ENCODE data around the gene HERC2. TPM values are rescaled to one million over a fixed set of nuclear protein-coding genes. Genes with fewer than 3 reads are reported as not detected.
"Not testable (repeated sequence)": the region's sequence is repeated elsewhere in the genome, so short reads cannot be mapped to it uniquely, and the experiment has no call there.

HERC2 gene
- total RNA-seq, 2 experiments from 2014 or later: 36.0 to 36.5 TPM

DNA sequence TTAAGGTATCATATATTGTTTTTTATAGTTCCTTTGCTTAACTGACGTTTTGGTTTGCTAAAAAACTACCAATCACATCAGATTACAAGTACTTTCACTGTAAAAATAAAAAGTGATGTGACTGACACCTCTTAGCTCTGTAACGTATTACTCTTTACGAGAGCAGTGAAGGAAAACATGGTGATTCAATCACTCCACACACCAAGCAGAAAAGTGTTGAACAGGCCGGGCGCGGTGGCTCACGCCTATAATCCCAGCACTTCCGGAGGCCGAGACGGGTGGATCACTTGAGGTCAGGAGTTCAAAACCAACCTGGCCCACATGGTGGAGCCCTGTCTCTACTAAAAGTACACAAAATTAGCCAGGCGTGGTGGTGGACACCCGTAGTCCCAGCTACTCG lies 3.9 kb downstream of the HERC2 start:
- H3K4me1 ChIP-seq (ENCODE audit: insufficient read depth, low read length); H3K36me3 ChIP-seq (ENCODE audit: insufficient read depth, low read length); H3K9me3 ChIP-seq (ENCODE audit: control insufficient read depth in 1 of 2, insufficient read depth in 1 of 2, low read length in 2 of 2); intact Hi-C loops (cut with DNase I, micrococcal nuclease); H3K27ac Mint-ChIP-seq; ATAC-seq (ENCODE audit: poor library complexity); H3K27me3 Mint-ChIP-seq; H3K4me3 Mint-ChIP-seq; CTCF ChIA-PET; H3K9me3 Mint-ChIP-seq; DNase-seq; H3K4me1 Mint-ChIP-seq (ENCODE audit: low read depth); H3K4me3 ChIP-seq (ENCODE audit: low read length); H3K27ac ChIP-seq (ENCODE audit: low read depth in 1 of 2, low read length in 2 of 2); POLR2A ChIA-PET; H3K27me3 ChIP-seq (ENCODE audit: control insufficient read depth in 1 of 2, insufficient read depth in 2 of 2, low read length in 2 of 2): not testable (repeated sequence)
- peaks cover 47% of the 10 kb centered on the region for H3K36me3 Mint-ChIP-seq (ENCODE audit: low read depth)

DNA sequence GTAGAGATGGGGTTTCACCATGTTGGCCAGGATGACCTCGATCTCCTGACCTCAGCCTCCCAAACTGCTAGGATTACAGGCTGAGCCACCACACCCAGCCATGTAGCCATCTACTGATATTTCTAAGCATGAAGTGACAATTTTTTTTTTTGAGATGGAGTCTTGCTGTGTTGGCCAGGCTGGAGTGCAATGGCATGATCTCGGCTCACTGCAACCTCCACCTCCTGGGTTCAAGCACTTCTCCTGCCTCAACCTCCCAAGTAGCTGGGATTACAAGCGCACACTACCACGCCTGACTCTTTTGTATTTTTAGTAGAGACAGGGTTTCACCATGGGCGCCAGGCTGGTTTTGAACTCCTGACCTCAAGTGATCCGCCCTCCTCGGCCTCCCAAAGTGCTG lies 5.0 kb downstream of the HERC2 start:
- not testable (repeated sequence) for H3K9me3 Mint-ChIP-seq

DNA sequence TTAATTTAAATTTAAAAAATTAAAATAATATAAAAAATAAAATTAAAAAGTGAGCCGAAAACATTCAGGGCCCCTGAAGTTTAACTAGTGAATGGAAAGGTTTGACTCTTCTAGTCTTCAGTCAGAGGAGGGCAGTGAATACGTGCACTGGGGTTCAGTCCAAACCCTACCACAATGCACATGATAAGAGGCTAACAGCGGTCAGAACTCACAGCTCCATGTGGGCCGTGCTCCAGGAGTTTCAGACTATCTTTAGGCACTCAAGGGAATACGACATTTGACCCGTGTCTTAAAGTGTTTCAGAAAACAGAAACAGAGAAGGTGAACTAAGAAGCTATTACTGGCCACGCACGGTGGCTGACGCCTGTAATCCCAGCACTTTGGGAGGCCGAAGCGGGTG lies 11.5 kb downstream of the HERC2 start:
- H3K9me3 Mint-ChIP-seq; H3K4me3 ChIP-seq (ENCODE audit: low read length); H3K27ac Mint-ChIP-seq: not testable (repeated sequence)

More for the DNA sequence above, 5.0 kb downstream of the HERC2 start:
- POLR2A ChIA-PET; ATAC-seq (ENCODE audit: poor library complexity); H3K9me3 ChIP-seq (ENCODE audit: control insufficient read depth in 1 of 2, insufficient read depth in 1 of 2, low read length in 2 of 2); CTCF ChIA-PET; intact Hi-C loops (cut with DNase I, micrococcal nuclease); H3K4me1 ChIP-seq (ENCODE audit: insufficient read depth, low read length); H3K27me3 ChIP-seq (ENCODE audit: control insufficient read depth in 1 of 2, insufficient read depth in 2 of 2, low read length in 2 of 2); H3K27me3 Mint-ChIP-seq; DNase-seq; H3K36me3 ChIP-seq (ENCODE audit: insufficient read depth, low read length); H3K4me3 Mint-ChIP-seq; H3K4me3 ChIP-seq (ENCODE audit: low read length); H3K27ac Mint-ChIP-seq; H3K4me1 Mint-ChIP-seq (ENCODE audit: low read depth); H3K27ac ChIP-seq (ENCODE audit: low read depth in 1 of 2, low read length in 2 of 2): not testable (repeated sequence)
- peaks cover 47% of the 10 kb centered on the region for H3K36me3 Mint-ChIP-seq (ENCODE audit: low read depth)

DNA sequence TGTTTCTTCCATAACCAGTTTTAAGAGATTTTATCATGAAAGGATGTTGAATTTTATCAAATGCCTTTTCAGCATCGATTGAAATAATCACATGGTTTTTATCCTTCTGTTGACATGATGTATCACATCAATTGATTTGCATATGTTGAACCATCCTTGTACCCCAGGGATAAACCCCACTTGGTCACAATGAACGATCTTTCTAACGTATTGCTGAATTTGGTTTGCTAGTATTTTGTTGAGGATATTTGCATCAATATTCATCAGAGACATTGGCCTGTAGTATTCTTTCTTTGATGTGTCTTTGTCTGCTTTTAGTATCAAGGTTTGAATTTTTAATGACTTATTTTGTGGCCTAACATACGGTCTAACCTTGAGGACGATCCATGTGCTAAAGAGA lies 13.3 kb downstream of the HERC2 start:
- H3K9me3 ChIP-seq (ENCODE audit: control insufficient read depth in 1 of 2, insufficient read depth in 1 of 2, low read length in 2 of 2); H3K4me3 ChIP-seq (ENCODE audit: low read length); H3K27me3 Mint-ChIP-seq; H3K27me3 ChIP-seq (ENCODE audit: control insufficient read depth in 1 of 2, insufficient read depth in 2 of 2, low read length in 2 of 2); POLR2A ChIA-PET; intact Hi-C loops (cut with DNase I, micrococcal nuclease); H3K4me3 Mint-ChIP-seq; H3K27ac ChIP-seq (ENCODE audit: low read depth in 1 of 2, low read length in 2 of 2); H3K27ac Mint-ChIP-seq; CTCF ChIA-PET; H3K4me1 Mint-ChIP-seq (ENCODE audit: low read depth); ATAC-seq (ENCODE audit: poor library complexity); H3K36me3 ChIP-seq (ENCODE audit: insufficient read depth, low read length); H3K4me1 ChIP-seq (ENCODE audit: insufficient read depth, low read length); H3K9me3 Mint-ChIP-seq; DNase-seq: not testable (repeated sequence)
- peaks cover 50% of the 10 kb centered on the region for H3K36me3 Mint-ChIP-seq (ENCODE audit: low read depth)

More for the DNA sequence above, 11.5 kb downstream of the HERC2 start:
- peaks cover 65% of the 10 kb centered on the region for H3K36me3 Mint-ChIP-seq (ENCODE audit: low read depth)
- intact Hi-C loops (cut with DNase I, micrococcal nuclease); CTCF ChIA-PET; H3K27me3 ChIP-seq (ENCODE audit: control insufficient read depth in 1 of 2, insufficient read depth in 2 of 2, low read length in 2 of 2); ATAC-seq (ENCODE audit: poor library complexity); H3K9me3 ChIP-seq (ENCODE audit: control insufficient read depth in 1 of 2, insufficient read depth in 1 of 2, low read length in 2 of 2); POLR2A ChIA-PET; DNase-seq; H3K4me3 Mint-ChIP-seq; H3K36me3 ChIP-seq (ENCODE audit: insufficient read depth, low read length); H3K27ac ChIP-seq (ENCODE audit: low read depth in 1 of 2, low read length in 2 of 2); H3K4me1 Mint-ChIP-seq (ENCODE audit: low read depth); H3K27me3 Mint-ChIP-seq; H3K4me1 ChIP-seq (ENCODE audit: insufficient read depth, low read length): not testable (repeated sequence)

DNA sequence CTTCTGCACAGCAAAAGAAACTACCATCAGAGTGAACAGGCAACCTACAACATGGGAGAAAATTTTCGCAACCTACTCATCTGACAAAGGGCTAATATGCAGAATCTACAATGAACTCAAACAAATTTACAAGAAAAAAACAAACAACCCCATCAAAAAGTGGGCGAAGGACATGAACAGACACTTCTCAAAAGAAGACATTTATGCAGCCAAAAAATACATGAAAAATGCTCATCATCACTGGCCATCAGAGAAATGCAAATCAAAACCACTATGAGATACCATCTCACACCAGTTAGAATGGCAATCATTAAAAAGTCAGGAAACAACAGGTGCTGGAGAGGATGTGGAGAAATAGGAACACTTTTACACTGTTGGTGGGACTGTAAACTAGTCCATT lies 16.3 kb downstream of the HERC2 start:
- CTCF ChIA-PET; H3K4me3 Mint-ChIP-seq; H3K4me1 ChIP-seq (ENCODE audit: insufficient read depth, low read length); H3K27me3 ChIP-seq (ENCODE audit: control insufficient read depth in 1 of 2, insufficient read depth in 2 of 2, low read length in 2 of 2); POLR2A ChIA-PET; DNase-seq; intact Hi-C loops (cut with DNase I, micrococcal nuclease); H3K9me3 ChIP-seq (ENCODE audit: control insufficient read depth in 1 of 2, insufficient read depth in 1 of 2, low read length in 2 of 2); H3K36me3 ChIP-seq (ENCODE audit: insufficient read depth, low read length); H3K27ac ChIP-seq (ENCODE audit: low read depth in 1 of 2, low read length in 2 of 2); H3K9me3 Mint-ChIP-seq; H3K27me3 Mint-ChIP-seq; H3K4me1 Mint-ChIP-seq (ENCODE audit: low read depth); H3K27ac Mint-ChIP-seq; ATAC-seq (ENCODE audit: poor library complexity); H3K4me3 ChIP-seq (ENCODE audit: low read length): not testable (repeated sequence)
- peaks cover 47% of the 10 kb centered on the region for H3K36me3 Mint-ChIP-seq (ENCODE audit: low read depth)

DNA sequence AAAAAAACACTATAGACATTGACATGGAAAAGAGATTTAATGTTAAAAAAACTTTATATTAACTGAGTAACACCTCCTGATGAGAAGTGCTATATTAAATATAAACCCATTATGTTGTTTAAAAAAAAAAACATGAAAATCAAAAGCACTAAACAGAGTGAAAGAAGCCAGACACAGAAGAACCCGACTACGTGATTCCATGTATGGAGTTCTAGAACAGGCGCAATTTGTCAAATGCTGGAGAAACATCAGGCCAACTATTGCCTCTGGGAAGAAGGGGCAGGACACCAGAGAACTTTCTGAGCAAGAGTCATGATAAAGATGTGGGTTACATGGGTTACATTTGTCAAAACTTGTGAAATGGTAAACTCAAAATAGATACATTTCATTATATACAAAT lies 24.5 kb downstream of the HERC2 start:
- intact Hi-C loops (cut with DNase I, micrococcal nuclease); H3K9me3 ChIP-seq (ENCODE audit: control insufficient read depth in 1 of 2, insufficient read depth in 1 of 2, low read length in 2 of 2); H3K27me3 Mint-ChIP-seq; H3K4me3 ChIP-seq (ENCODE audit: low read length); H3K27ac Mint-ChIP-seq; H3K4me1 ChIP-seq (ENCODE audit: insufficient read depth, low read length); H3K9me3 Mint-ChIP-seq; H3K4me3 Mint-ChIP-seq; H3K27me3 ChIP-seq (ENCODE audit: control insufficient read depth in 1 of 2, insufficient read depth in 2 of 2, low read length in 2 of 2); H3K27ac ChIP-seq (ENCODE audit: low read depth in 1 of 2, low read length in 2 of 2); ATAC-seq (ENCODE audit: poor library complexity); DNase-seq; H3K4me1 Mint-ChIP-seq (ENCODE audit: low read depth); CTCF ChIA-PET; POLR2A ChIA-PET; H3K36me3 ChIP-seq (ENCODE audit: insufficient read depth, low read length): not testable (repeated sequence)
- peaks cover 35% of the 10 kb centered on the region for H3K36me3 Mint-ChIP-seq (ENCODE audit: low read depth)

DNA sequence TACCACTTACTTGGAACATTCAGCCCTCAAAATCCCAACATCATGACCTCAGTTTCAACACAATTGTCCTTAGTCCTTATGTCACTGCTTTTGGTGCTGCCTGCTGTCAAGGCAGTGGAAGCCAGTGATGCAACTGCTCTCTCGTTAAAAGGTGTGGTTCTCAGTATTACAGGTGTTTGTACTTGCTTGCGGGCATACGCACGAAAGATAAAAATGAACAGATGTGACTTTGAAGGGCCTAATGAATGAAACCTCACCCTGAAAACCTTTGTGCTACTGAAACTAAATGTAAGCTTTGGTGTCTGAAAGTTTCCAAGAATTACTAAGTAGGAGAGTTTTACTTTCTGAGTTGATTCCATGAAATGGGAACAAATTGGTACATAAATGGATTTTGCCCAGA lies 25.2 kb downstream of the HERC2 start:
- H3K9me3 Mint-ChIP-seq; DNase-seq; H3K27ac Mint-ChIP-seq; H3K4me1 Mint-ChIP-seq (ENCODE audit: low read depth); POLR2A ChIA-PET; H3K9me3 ChIP-seq (ENCODE audit: control insufficient read depth in 1 of 2, insufficient read depth in 1 of 2, low read length in 2 of 2); CTCF ChIA-PET; H3K4me3 Mint-ChIP-seq; H3K27me3 ChIP-seq (ENCODE audit: control insufficient read depth in 1 of 2, insufficient read depth in 2 of 2, low read length in 2 of 2); H3K36me3 ChIP-seq (ENCODE audit: insufficient read depth, low read length); ATAC-seq (ENCODE audit: poor library complexity); H3K27ac ChIP-seq (ENCODE audit: low read depth in 1 of 2, low read length in 2 of 2); H3K4me1 ChIP-seq (ENCODE audit: insufficient read depth, low read length); H3K27me3 Mint-ChIP-seq; intact Hi-C loops (cut with DNase I, micrococcal nuclease); H3K4me3 ChIP-seq (ENCODE audit: low read length): not testable (repeated sequence)
- peaks cover 39% of the 10 kb centered on the region for H3K36me3 Mint-ChIP-seq (ENCODE audit: low read depth)

All from CD4-positive, alpha-beta T cell (primary cell).